HepG2 (cell line): ENCODE measurements around the gene ZFHX3. TPM values are rescaled to one million over a fixed set of nuclear protein-coding genes. Genes with fewer than 3 reads are reported as not detected.

ENCODE experiments used
- ARNT ChIP-seq: fragments of 450-650 bp; IDR thresholded peaks from 2 replicates; pipeline ENCODE4 v1.6.1; 2017
- ASH2L ChIP-seq: fragments of 300-600, 200-600 bp; sonication (generic); IDR thresholded peaks from 2 replicates; pipeline ENCODE4 v1.7.0; 2017; ENCODE audit warnings: low read depth, mild to moderate bottlenecking, moderate library complexity, mixed read lengths, low read length; ENCODE audit not compliant: insufficient read length
- BCL3 ChIP-seq: sonication (generic); formaldehyde crosslinking; IDR thresholded peaks from 2 replicates; pipeline ENCODE4 v1.5.1; 2020; ENCODE audit warnings: mild to moderate bottlenecking, missing genetic modification reagents, moderate library complexity
- MZF1 ChIP-seq: sonication (generic); formaldehyde crosslinking; IDR thresholded peaks from 2 replicates; pipeline ENCODE4 v1.8.1; 2023; ENCODE audit warnings: mild to moderate bottlenecking, missing genetic modification reagents, borderline replicate concordance
- NFIC ChIP-seq: IDR thresholded peaks from 2 replicates; pipeline ENCODE4 v1.6.1; 2012; ENCODE audit warnings: mild to moderate bottlenecking, low read length, inconsistent platforms
- SETDB1 ChIP-seq: sonication (generic); formaldehyde crosslinking; IDR thresholded peaks from 2 replicates; pipeline ENCODE4 v1.5.1; 2020; ENCODE audit warnings: missing genetic modification reagents, mild to moderate bottlenecking, borderline replicate concordance
- ZBTB44 ChIP-seq: sonication (generic); formaldehyde crosslinking; IDR thresholded peaks from 2 replicates; pipeline ENCODE4 v1.4.0; 2020; ENCODE audit warnings: missing genetic modification reagents
- ZHX2 ChIP-seq, 2 experiments: sonication (generic) in 1 of 2; formaldehyde crosslinking in 1 of 2; IDR thresholded peaks; 2 replicates each; pipeline versions ENCODE4 v1.6.1 to v1.9.0; 2014 to 2022; ENCODE audit warnings: antibody characterized with exemption in 1 of 2, borderline replicate concordance in 1 of 2, inconsistent platforms in 1 of 2, low read depth in 1 of 2, missing genetic modification reagents in 1 of 2
- ZNF12 ChIP-seq: sonication (generic); formaldehyde crosslinking; IDR thresholded peaks from 2 replicates; pipeline ENCODE4 v1.5.0; 2020; ENCODE audit warnings: missing genetic modification reagents
- ZNF143 ChIP-seq: sonication (generic); formaldehyde crosslinking; IDR thresholded peaks from 2 replicates; pipeline ENCODE4 v1.4.0; 2020; ENCODE audit warnings: missing genetic modification reagents
- ZNF276 ChIP-seq: sonication (generic); formaldehyde crosslinking; IDR thresholded peaks from 2 replicates; pipeline ENCODE4 v1.4.0; 2020; ENCODE audit warnings: mild to moderate bottlenecking, low read depth, missing genetic modification reagents
- ZSCAN12 ChIP-seq: sonication (generic); formaldehyde crosslinking; IDR thresholded peaks from 2 replicates; pipeline ENCODE4 v1.9.0; 2021; ENCODE audit warnings: mild to moderate bottlenecking, missing genetic modification reagents
- polyA plus RNA-seq, 8 experiments: library from polyadenylated mRNA; depleted of rRNA in 3 of 8; stranded (reverse) in 7 of 8; unstranded in 1 of 8; fragments of >200 nt; fragmentation: Illumina TruSeq in 4 of 8; extraction: Trizol in 4 of 8; gene quantifications; 2 replicates each; pipeline versions ENCODE4 v1.2.1 to v1.2.3, GENCODE V29; 2011 to 2016; ENCODE audit warnings: low read depth in 4 of 8, missing spikeins in 1 of 8, mixed read lengths in 1 of 8; ENCODE audit not compliant: insufficient read depth in 1 of 8
- total RNA-seq, 5 experiments: library from RNA; depleted of rRNA; stranded (reverse); fragments of >200 nt; fragmentation: Illumina TruSeq; extraction: Trizol; gene quantifications; 2 replicates each; pipeline ENCODE4 v1.2.3, GENCODE V29; 2016; ENCODE audit warnings: low read depth in 1 of 5

The ZFHX3 gene
- total and polyA plus RNA-seq, 2 of the 13 experiments (the other 11 are each of a cell fraction or from before 2014, with no cell fraction given): 5.0 to 6.0 TPM

- TF ChIP-seq ZNF12 (peak; percentile 81), ZHX2 (IDR thresholded peaks at IDR 0.05; ENCODE audit: low read depth) (0 out of 2 replicates have a peak, but pooled peaks have one; percentile 17), ZHX2 (CRISPR knock-in tag; IDR thresholded peaks at IDR 0.05; ENCODE audit: borderline replicate concordance) (no peak), ZBTB44 (peak; percentile 28; the same call in 1 of the 2 replicates), ASH2L (peak; percentile 97), ZSCAN12 (no peak), ZNF143 (CRISPR knock-in tag) (peak; percentile 36; the same call in 1 of the 2 replicates), ARNT (no peak), NFIC (0 out of 2 replicates have a peak, but pooled peaks have one; percentile 52), BCL3 (peak; percentile 83; the same call in 1 of the 2 replicates), MZF1 (CRISPR knock-in tag) (no peak), ZNF276 (CRISPR knock-in tag) (peak; percentile 39; the same call in 1 of the 2 replicates), SETDB1 (CRISPR knock-in tag) (no peak)
These were observed 122.8 kb downstream of the ZFHX3 start (continued) for GRCh38 chr16:72924927-72925630.
